Fibroblast of upper back skin (primary cell): ENCODE results near the gene RNF126.
"Not testable (repeated sequence)": the region's sequence is repeated elsewhere in the genome, so short reads cannot be mapped to it uniquely, and the experiment has no call there.

Experiments used
- DNase-seq: peaks from one replicate; pipeline ENCODE4 v3.0.0-alpha.2; 2013

Gene RNF126

GRCh38 chr19:662962-663681, at the start of gene RNF126:
RNF126 (minus strand) TSS chr19:663214; CDS start chr19:663121, 93 bp downstream.
- peak; percentile 91 for DNase-seq

GRCh38 chr19:711254-711653, 48.2 kb upstream of the RNF126 start:
- no peak for DNase-seq

- DNase-seq, result no peak
Measured at GRCh38 chr19:710767-711166, 47.8 kb upstream of the RNF126 start.

GRCh38 chr19:709965-710571, 47.1 kb upstream of the RNF126 start:
- no peak for DNase-seq

- no peak for DNase-seq
Measured at GRCh38 chr19:709196-709964, 46.4 kb upstream of the RNF126 start.

GRCh38 chr19:708154-709143, 45.4 kb upstream of the RNF126 start, which contains the start of gene PALM:
PALM (plus strand) TSS chr19:708935; CDS start chr19:709147, 212 bp downstream.
- no peak for DNase-seq

- no peak for DNase-seq
Measured at GRCh38 chr19:704447-704741, 41.4 kb upstream of the RNF126 start.

GRCh38 chr19:703651-704446, 40.8 kb upstream of the RNF126 start:
- no peak for DNase-seq

- no peak for DNase-seq
Measured at GRCh38 chr19:703329-703650, 40.3 kb upstream of the RNF126 start.

- not testable (repeated sequence) for DNase-seq
Measured at GRCh38 chr19:702847-703246, 39.8 kb upstream of the RNF126 start.

GRCh38 chr19:699885-700284, 36.9 kb upstream of the RNF126 start:
- not testable (repeated sequence) for DNase-seq

- not testable (repeated sequence) for DNase-seq
Measured at GRCh38 chr19:698529-698928, 35.5 kb upstream of the RNF126 start.

- DNase-seq, result no peak
Measured at GRCh38 chr19:695352-695949, 32.4 kb upstream of the RNF126 start, which contains the start of gene PRSS57. PRSS57 (minus strand) TSS chr19:695452; CDS start chr19:695430, 22 bp downstream.

GRCh38 chr19:694481-695351, 31.7 kb upstream of the RNF126 start:
- no peak for DNase-seq

GRCh38 chr19:690203-690602, 27.2 kb upstream of the RNF126 start:
- no peak for DNase-seq

- no peak for DNase-seq
Measured at GRCh38 chr19:688992-689391, 26.0 kb upstream of the RNF126 start.

- DNase-seq, result no peak
Measured at GRCh38 chr19:688214-688613, 25.2 kb upstream of the RNF126 start.

GRCh38 chr19:687569-688166, 24.7 kb upstream of the RNF126 start:
- DNase-seq, result no peak

GRCh38 chr19:686589-687297, 23.7 kb upstream of the RNF126 start:
- DNase-seq, result no peak
